SK-N-DZ (cell line): ENCODE measurements around the gene ZDHHC14. TPM values are rescaled to one million over a fixed set of nuclear protein-coding genes. Genes with fewer than 3 reads are reported as not detected.
"Not testable (repeated sequence)": the region's sequence is repeated elsewhere in the genome, so short reads cannot be mapped to it uniquely, and the experiment has no call there.

Experiments
- DNase-seq: peaks from one replicate; pipeline ENCODE4 v3.0.0-alpha.2; 2015; ENCODE audit warnings: low spot score
- polyA plus RNA-seq, 2 experiments: library from polyadenylated mRNA; depleted of rRNA; stranded (reverse); fragments of >200 nt; gene quantifications; 2 replicates each; pipeline ENCODE4 v1.2.3, GENCODE V29; 2014

Gene ZDHHC14
- polyA plus RNA-seq (2014; cell fraction: cytosol; rRNA removed), result 5.5 and 5.8 TPM in 2 replicates
- 5.4 and 6.8 TPM in 2 replicates for polyA plus RNA-seq (2014; cell fraction: nucleus; rRNA removed)

GRCh38 chr6:157380779-157381561, at the start of gene ZDHHC14:
Gene ZDHHC14, plus strand, starts transcription at chr6:157381190.
- peak; percentile 85 for DNase-seq

- DNase-seq, result no peak
Measured at GRCh38 chr6:157332813-157333212, 48.2 kb upstream of the ZDHHC14 start.

GRCh38 chr6:157333537-157333936, 47.5 kb upstream of the ZDHHC14 start:
- no peak for DNase-seq

GRCh38 chr6:157333956-157334355, 47.0 kb upstream of the ZDHHC14 start:
- no peak for DNase-seq

- peak; percentile 16 for DNase-seq
Measured at GRCh38 chr6:157335829-157336228, 45.2 kb upstream of the ZDHHC14 start.

GRCh38 chr6:157337276-157337675, 43.7 kb upstream of the ZDHHC14 start:
- not testable (repeated sequence) for DNase-seq

GRCh38 chr6:157337751-157338150, 43.2 kb upstream of the ZDHHC14 start:
- DNase-seq, result no peak

GRCh38 chr6:157339432-157339831, 41.6 kb upstream of the ZDHHC14 start:
- no peak for DNase-seq

- DNase-seq, result no peak
Measured at GRCh38 chr6:157343732-157344131, 37.3 kb upstream of the ZDHHC14 start.

- peak; percentile 12 for DNase-seq
Measured at GRCh38 chr6:157346373-157346772, 34.6 kb upstream of the ZDHHC14 start.

- no peak for DNase-seq
Measured at GRCh38 chr6:157358287-157358686, 22.7 kb upstream of the ZDHHC14 start.

- no peak for DNase-seq
Measured at GRCh38 chr6:157361886-157362285, 19.1 kb upstream of the ZDHHC14 start.

GRCh38 chr6:157364705-157365104, 16.3 kb upstream of the ZDHHC14 start:
- no peak for DNase-seq

GRCh38 chr6:157366648-157367047, 14.3 kb upstream of the ZDHHC14 start:
- DNase-seq, result no peak

- DNase-seq, result no peak
Measured at GRCh38 chr6:157368359-157369049, 12.5 kb upstream of the ZDHHC14 start.

- no peak for DNase-seq
Measured at GRCh38 chr6:157370755-157371154, 10.2 kb upstream of the ZDHHC14 start.

GRCh38 chr6:157372501-157373280, 8.3 kb upstream of the ZDHHC14 start:
- no peak for DNase-seq

GRCh38 chr6:157374889-157375443, 6.0 kb upstream of the ZDHHC14 start:
- no peak for DNase-seq

GRCh38 chr6:157376241-157376640, 4.7 kb upstream of the ZDHHC14 start:
- no peak for DNase-seq

- no peak for DNase-seq
Measured at GRCh38 chr6:157376706-157377230, 4.2 kb upstream of the ZDHHC14 start.

- DNase-seq, result peak; percentile 94
Measured at GRCh38 chr6:157379656-157380457, 1.1 kb upstream of the ZDHHC14 start.
